ENCODE data around the gene SOX6.

The SOX6 gene

DNA sequence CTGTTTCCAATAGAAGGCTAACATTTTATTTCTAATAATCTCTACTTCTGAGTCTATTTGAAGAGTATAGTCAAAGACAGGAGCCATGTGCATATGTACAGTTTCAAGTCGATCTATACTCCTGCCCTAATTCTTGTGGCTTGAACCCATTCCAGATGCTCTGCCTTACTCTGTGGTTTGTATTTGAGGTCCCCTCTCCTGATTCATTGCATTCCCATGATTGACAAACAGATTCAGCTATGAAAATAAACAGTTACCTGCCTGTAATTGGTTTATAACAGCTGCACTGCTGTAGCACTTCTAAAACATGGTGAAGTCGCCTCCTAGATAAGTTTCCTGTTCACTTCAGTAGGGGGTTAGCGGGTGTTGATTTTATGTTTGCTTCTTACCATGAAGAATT, 138.7 kb downstream of the SOX6 start:
- Histone ChIP-seq H3K79me2 (ENCODE audit: low read length) (no peaks in the 10 kb centered on the region), H4K20me1 (ENCODE audit: insufficient read depth, low read length) (no peaks in the 10 kb centered on the region), H3K4me2 (ENCODE audit: low read depth, low read length) (no peak overlapping the region), H3K9ac (ENCODE audit: low read length) (no peak overlapping the region), H3K36me3 (replicated peaks; ENCODE audit: insufficient read depth, low read length) (no peaks in the 10 kb centered on the region), H3F3A (ENCODE audit: insufficient read depth, low read length) (no peaks in the 10 kb centered on the region), H3K9me2 (replicated peaks; ENCODE audit: insufficient read depth, low read length) (no peaks in the 10 kb centered on the region), H3K27ac (ENCODE audit: low read length) (no peak overlapping the region), H3K9me3 (replicated peaks; ENCODE audit: insufficient read depth, low read length) (no peaks in the 10 kb centered on the region), H2AFZ (ENCODE audit: low read length) (no peak overlapping the region), H3K4me1 (ENCODE audit: low read length) (no peaks in the 10 kb centered on the region), H3K27me3 (replicated peaks; ENCODE audit: insufficient read depth, low read length) (no peaks in the 10 kb centered on the region), H3K4me3 (ENCODE audit: low read length) (no peak overlapping the region)
- TF ChIP-seq EZH2phosphoT487 (IDR thresholded peaks at IDR 0.05; ENCODE audit: low read length) (no peak), EZH2 (optimal IDR thresholded peaks at IDR 0.05; ENCODE audit: low read depth, low read length) (no peak)
- TF ChIP-seq, protein P1, sequence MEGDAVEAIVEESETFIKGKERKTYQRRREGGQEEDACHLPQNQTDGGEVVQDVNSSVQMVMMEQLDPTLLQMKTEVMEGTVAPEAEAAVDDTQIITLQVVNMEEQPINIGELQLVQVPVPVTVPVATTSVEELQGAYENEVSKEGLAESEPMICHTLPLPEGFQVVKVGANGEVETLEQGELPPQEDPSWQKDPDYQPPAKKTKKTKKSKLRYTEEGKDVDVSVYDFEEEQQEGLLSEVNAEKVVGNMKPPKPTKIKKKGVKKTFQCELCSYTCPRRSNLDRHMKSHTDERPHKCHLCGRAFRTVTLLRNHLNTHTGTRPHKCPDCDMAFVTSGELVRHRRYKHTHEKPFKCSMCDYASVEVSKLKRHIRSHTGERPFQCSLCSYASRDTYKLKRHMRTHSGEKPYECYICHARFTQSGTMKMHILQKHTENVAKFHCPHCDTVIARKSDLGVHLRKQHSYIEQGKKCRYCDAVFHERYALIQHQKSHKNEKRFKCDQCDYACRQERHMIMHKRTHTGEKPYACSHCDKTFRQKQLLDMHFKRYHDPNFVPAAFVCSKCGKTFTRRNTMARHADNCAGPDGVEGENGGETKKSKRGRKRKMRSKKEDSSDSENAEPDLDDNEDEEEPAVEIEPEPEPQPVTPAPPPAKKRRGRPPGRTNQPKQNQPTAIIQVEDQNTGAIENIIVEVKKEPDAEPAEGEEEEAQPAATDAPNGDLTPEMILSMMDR (IDR thresholded peaks at IDR 0.05; ENCODE audit: low read length) = no peak
- DNase-seq = no peak

DNA sequence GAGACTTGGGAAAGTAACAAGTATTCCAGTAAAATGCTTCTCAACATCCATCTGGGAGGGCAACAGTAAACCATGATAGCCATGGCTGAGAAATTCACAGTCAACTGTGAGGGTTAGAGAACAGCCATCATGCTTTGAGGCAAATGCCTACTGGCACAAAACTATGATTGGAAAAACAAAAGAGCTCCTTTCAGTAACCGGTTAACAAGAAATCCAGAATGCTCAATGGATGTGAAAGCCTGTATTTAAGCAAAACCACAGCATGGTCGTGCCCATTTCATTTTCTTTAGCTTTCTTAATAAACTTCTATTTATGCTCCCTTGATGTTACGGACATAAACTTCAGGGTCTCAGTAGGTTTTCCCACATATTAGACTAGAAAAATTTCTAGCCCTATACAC, 139.5 kb downstream of the SOX6 start:
- H3K4me2 ChIP-seq (ENCODE audit: low read depth, low read length) = no peak overlapping the region
- H3K27me3 ChIP-seq (replicated peaks; ENCODE audit: insufficient read depth, low read length) = no peaks in the 10 kb centered on the region
- H3K4me3 ChIP-seq (ENCODE audit: low read length) = no peak overlapping the region
- TF ChIP-seq, protein P1 (IDR thresholded peaks at IDR 0.05; ENCODE audit: low read length) = no peak
- TF ChIP-seq EZH2 (optimal IDR thresholded peaks at IDR 0.05; ENCODE audit: low read depth, low read length) = no peak
- no peak for TF ChIP-seq EZH2phosphoT487 (IDR thresholded peaks at IDR 0.05; ENCODE audit: low read length)
- no peaks in the 10 kb centered on the region for H3K9me3 ChIP-seq (replicated peaks; ENCODE audit: insufficient read depth, low read length)
- no peaks in the 10 kb centered on the region for H3K4me1 ChIP-seq (ENCODE audit: low read length)
- no peak for DNase-seq
- no peaks in the 10 kb centered on the region for H3K9me2 ChIP-seq (replicated peaks; ENCODE audit: insufficient read depth, low read length)
- H2AFZ ChIP-seq (ENCODE audit: low read length) = no peak overlapping the region
- H3K36me3 ChIP-seq (replicated peaks; ENCODE audit: insufficient read depth, low read length) = no peaks in the 10 kb centered on the region
- no peaks in the 10 kb centered on the region for H3K79me2 ChIP-seq (ENCODE audit: low read length)
- no peaks in the 10 kb centered on the region for H4K20me1 ChIP-seq (ENCODE audit: insufficient read depth, low read length)
- no peak overlapping the region for H3K27ac ChIP-seq (ENCODE audit: low read length)
- H3K9ac ChIP-seq (ENCODE audit: low read length) = no peak overlapping the region
- no peaks in the 10 kb centered on the region for H3F3A ChIP-seq (ENCODE audit: insufficient read depth, low read length)

DNA sequence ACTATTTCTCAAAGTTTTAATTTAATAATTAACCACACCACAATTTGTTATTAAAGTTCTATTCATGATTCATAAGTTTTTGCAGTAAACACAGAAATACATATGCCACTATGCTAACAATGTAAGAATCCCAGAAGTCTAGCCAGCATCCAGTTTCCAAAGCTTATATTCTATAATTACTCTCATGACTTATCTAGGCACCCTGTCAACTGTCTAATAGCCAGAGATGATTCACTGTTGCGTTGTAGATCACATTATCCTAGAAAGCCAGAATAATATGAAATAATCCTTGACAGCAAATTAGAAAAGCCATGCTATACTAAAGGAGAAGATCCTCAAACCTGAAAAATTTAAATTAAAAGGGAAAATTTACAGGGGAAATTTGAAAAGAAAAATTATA, 141.0 kb downstream of the SOX6 start:
- no peaks in the 10 kb centered on the region for H3K4me1 ChIP-seq (ENCODE audit: low read length)
- no peak overlapping the region for H3K9ac ChIP-seq (ENCODE audit: low read length)
- H3K36me3 ChIP-seq (replicated peaks; ENCODE audit: insufficient read depth, low read length) = no peaks in the 10 kb centered on the region
- H3K4me3 ChIP-seq (ENCODE audit: low read length) = no peak overlapping the region
- no peak overlapping the region for H3K4me2 ChIP-seq (ENCODE audit: low read depth, low read length)
- H3K27ac ChIP-seq (ENCODE audit: low read length) = no peak overlapping the region
- no peak for DNase-seq
- no peaks in the 10 kb centered on the region for H4K20me1 ChIP-seq (ENCODE audit: insufficient read depth, low read length)
- no peak overlapping the region for H2AFZ ChIP-seq (ENCODE audit: low read length)
- TF ChIP-seq, protein P1 (IDR thresholded peaks at IDR 0.05; ENCODE audit: low read length) = no peak
- no peak for TF ChIP-seq EZH2 (optimal IDR thresholded peaks at IDR 0.05; ENCODE audit: low read depth, low read length)
- TF ChIP-seq EZH2phosphoT487 (IDR thresholded peaks at IDR 0.05; ENCODE audit: low read length) = no peak
- H3K27me3 ChIP-seq (replicated peaks; ENCODE audit: insufficient read depth, low read length) = no peaks in the 10 kb centered on the region
- H3K9me3 ChIP-seq (replicated peaks; ENCODE audit: insufficient read depth, low read length) = no peaks in the 10 kb centered on the region
- no peaks in the 10 kb centered on the region for H3F3A ChIP-seq (ENCODE audit: insufficient read depth, low read length)
- H3K79me2 ChIP-seq (ENCODE audit: low read length) = no peaks in the 10 kb centered on the region
- no peaks in the 10 kb centered on the region for H3K9me2 ChIP-seq (replicated peaks; ENCODE audit: insufficient read depth, low read length)

Data from MM.1S (cell line).